ENCODE data around the gene CD70. TPM values are rescaled to one million over a fixed set of nuclear protein-coding genes. Genes with fewer than 3 reads are reported as not detected.
A peak's percentile ranks its signal among the peaks of the same experiment; 100 is the strongest.
"Not testable (repeated sequence)": the region's sequence is repeated elsewhere in the genome, so short reads cannot be mapped to it uniquely, and the experiment has no call there.

CD70 gene, protein sequence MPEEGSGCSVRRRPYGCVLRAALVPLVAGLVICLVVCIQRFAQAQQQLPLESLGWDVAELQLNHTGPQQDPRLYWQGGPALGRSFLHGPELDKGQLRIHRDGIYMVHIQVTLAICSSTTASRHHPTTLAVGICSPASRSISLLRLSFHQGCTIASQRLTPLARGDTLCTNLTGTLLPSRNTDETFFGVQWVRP
- 136 and 156 TPM in 2 replicates for total RNA-seq (2014; rRNA removed; shearing (Covaris generic))
- 108 and 140 TPM in 2 replicates for polyA plus RNA-seq (2015; cell fraction: cytosol; rRNA removed)
- 42.6 and 68.2 TPM in 2 replicates for polyA plus RNA-seq (2015; cell fraction: nucleus; rRNA removed)

DNA sequence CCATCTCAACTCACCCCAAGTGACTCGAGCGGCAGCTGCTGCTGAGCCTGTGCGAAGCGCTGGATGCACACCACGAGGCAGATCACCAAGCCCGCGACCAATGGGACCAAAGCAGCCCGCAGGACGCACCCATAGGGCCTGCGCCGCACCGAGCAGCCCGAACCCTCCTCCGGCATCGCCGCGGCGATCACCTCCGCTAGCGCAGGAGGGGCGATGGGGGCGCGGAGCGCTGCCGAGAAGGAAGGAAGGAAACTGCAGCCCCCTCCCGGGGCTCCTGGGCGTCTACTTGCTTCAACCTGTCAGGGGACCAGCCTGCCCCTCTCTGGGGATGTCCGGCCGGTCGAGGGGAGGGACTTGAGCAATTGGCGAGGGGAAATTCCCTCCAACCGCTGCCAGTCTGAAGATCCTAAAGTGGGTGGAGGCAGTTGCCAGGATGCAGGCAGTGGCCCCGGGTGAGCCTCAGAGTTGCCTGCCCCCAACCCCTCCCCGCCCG lies at the start of gene CD70:
Gene CD70 (minus strand): TSS at position 324 of the 493 bp plus-strand sequence. CDS start 148 bp downstream, at position 176.
- peak; percentile 86 for DNase-seq (ENCODE audit: low read depth)

DNA sequence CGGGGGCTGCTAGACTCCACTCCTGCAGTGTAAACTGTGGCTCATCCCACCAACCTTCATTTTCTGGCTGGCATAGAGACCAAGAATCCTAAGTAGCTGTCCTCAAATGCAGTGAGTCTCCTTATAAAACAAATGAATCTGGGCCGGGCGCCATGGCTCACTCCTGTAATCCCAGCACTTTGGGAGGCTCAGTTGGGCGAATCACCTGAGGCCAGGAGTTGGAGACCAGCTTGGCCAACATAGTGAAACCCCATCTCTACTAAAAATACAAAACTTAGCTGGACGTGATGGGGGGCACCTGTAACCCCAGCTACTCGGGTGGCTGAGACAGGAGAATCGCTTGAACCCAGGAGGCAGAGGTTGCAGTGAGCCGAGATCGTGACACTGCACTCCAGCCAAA lies 49.4 kb upstream of the CD70 start:
- not testable (repeated sequence) for DNase-seq (ENCODE audit: low read depth)

DNA sequence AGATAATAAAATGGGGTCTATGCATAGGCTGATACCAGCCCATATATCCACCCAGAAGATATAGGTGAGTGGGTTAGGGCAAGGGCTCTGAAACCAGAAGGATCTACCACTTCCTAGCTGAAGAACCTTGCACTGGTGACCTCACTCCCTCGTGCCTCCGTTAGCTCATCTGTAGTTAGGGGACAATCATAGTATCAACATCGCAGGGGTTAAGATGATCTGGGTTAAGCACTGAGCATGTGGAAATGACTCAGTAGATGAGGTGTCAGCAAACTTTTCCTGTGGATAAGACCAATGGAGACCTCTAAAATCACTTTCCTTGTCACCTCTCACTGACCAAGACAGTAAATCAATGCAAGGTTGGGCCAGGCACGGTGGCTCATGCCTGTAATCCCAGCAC lies 48.5 kb upstream of the CD70 start:
- DNase-seq (ENCODE audit: low read depth): peak; percentile 74

DNA sequence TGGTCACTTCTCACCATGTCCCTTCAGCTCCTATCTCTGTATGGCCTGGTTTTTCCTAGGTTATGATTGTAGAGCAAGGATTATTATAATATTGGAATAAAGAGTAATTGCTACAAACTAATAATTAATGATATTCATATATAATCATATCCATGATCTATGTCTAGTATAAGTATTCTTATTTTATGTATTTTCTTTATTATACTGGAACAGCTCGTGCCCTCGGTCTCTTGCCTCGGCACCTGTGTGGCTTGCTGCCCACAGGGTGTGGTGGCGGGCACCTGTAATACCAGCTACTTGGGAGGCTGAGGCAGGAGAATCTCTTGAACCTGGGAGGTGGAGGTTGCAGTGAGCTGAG lies 42.5 kb upstream of the CD70 start:
- DNase-seq (ENCODE audit: low read depth): not testable (repeated sequence)

DNA sequence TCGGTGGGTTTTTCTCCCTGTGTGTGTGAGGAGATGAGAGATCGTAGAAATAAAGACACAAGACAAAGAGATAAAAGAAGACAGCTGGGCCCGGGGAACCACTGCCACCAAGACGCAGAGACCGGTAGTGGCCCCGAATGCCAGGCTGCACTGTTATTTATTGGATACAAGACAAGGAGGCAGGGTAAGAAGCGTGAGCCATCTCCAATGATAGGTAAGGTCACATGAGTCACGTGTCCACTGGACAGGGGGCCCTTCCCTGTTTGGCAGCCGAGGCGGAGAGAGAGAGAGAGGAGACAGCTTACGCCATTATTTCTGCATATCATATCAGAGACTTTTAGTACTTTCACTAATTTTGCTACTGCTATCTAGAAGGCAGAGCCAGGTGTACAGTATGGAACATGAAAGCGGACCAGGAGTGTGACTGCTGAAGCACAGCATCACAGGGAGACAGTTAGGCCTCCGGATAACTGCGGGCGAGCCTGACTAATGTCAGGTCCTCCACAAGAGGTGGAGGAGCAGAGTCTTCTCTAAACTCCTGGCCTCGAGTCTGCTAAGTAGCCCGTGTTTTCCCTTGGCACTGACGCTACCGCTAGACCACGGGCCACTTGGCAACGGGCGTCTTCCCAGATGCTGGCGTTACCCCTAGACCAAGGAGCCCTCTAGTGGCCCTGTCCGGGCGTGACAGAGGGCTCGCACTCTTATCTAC lies 42.0 kb upstream of the CD70 start:
- peak; percentile 68 for DNase-seq (ENCODE audit: low read depth)

DNA sequence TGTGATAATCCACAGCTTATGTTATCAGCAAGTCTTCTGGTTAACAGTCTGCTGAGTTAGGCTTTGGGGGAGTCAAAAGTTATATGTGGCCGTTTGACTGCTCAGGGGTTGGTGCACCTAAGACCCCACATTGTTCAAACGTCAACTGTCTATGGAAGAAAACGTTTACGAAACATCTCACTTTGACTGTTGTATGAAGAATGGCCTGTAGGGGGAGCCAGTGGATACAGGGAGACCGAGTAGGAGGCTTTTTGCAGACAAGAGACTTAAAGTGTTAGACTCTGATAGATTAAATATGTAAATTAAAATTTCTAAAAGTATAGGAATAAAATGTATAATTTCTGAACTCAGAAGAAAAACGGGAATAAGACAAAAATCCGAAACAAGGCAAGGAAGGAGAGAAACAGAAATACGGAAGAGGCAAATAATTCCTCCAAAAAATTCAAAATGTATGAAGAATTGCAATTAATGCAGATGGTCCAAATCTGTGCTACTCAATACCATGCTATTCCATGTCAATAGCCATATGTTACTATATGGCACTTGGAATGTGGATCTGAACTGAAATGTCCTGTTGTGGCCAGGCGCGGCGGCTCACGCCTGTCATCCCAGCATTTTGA lies 41.2 kb upstream of the CD70 start:
- DNase-seq (ENCODE audit: low read depth): peak; percentile 55

DNA sequence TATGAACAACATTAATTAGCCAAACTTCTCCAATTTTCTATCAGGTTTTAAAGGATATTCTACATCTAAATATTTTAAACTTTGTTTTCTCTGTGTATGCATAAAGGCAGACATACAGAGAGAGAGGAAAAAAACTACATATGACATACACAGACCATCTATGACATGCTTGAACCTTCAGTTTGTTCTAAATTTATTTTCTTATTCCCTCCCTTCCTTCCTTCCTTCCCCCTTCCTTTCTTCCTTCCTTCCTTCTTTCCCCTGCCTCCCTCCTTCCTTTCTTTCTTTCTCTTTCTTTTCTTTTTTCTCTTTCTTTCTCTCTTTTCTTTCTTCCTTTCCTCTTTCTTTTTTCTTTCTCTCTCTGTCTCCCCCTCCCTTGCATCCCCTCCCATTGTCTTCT lies 35.8 kb upstream of the CD70 start:
- no peak for DNase-seq (ENCODE audit: low read depth)

DNA sequence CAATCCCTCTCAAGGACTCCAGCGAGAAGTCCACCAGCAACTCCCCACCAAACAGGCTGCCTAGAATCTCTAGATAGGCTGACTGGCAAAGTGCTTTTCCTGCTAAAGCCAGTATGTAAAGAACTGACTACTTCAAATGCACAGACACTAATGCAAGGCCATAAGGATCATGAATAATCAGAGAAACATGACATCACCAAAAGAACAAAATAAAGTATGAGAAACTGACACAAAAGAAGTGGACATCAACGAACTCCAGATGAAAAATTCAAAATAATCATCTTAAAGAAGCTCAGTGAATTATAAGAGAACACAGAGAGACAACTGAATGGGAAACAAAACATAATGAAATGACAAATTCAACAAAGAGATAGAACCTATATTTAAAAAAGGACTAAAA lies 26.4 kb upstream of the CD70 start:
- no peak for DNase-seq (ENCODE audit: low read depth)

DNA sequence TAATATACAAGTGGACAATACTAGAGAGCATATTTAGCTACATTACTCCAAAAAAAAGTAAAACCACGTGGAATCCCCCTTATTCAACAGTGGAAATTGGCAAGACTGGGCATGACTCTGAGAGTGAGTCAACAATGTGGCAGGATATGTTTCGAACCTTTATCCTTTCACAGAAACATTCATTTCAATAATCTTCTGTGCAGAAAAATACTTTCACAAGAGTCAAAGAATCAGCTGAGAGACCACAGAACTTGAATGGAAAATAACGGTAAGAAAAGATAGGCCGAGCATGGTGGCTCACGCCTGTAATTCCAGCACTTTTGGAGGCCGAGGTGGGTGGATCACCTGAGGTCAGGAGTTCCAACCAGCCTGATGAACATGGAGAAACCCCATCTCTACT lies 25.1 kb upstream of the CD70 start:
- peak; percentile 79 for DNase-seq (ENCODE audit: low read depth)

DNA sequence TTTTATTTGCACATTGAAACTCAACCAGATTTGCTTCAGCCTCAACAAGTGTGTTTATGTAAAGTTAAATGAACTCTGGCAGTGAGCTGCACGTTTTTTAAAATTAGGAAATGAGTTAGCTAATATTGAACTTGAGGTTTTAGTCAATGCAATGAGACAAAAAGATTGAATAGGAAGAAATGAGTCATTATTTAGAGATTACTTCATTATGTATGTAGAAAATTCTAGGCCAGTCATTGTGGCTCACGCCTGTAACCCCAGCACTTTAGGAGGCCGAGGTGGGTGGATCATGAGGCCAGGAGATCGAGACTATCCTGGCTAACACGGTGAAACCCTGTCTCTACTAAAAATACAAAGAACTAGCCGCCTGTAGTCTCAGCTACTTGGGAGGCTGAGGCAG lies 22.8 kb upstream of the CD70 start:
- peak; percentile 36 for DNase-seq (ENCODE audit: low read depth)

DNA sequence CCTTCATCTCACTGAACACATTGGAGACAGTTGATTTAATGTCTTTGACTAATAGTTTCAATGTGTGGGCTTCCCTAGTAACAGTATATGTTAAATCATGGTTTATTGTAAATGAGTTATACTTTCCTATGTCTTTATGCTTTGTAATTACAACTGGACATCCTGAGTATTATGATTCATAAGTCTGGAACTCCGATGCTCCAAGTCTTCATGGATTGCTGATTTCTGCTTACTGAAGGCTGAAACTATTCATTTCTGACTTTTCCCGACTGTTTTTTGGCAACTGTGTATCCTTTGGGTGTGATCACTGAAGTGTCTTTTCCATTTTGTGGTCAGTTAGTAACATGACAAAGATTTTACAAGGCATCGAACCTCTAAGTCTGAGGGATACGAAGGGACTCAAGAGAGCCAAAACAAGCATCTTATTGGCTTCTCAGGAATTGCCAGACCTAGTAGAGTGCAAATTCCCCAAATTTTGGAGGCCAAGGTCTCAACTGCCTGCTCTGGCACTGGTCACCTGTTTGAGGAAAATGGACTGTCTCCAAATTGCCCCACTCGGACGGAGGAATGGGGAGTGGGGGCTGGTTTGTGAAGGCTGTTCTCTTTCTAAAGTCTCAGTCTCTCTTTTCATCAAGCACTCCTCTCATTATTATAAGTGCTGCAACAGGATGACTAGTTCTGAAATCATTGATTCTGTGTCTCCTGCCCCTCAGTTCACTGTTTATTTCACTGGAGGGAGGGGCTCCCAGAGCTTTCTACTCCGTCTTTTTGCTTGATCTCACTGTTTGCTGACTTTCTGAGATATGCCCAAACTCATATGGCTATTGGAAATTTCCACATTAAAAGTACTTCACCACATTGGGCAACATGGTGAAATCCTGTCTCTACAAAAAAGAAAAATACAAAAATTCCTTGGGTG lies 20.2 kb upstream of the CD70 start:
- DNase-seq (ENCODE audit: low read depth): peak; percentile 94

DNA sequence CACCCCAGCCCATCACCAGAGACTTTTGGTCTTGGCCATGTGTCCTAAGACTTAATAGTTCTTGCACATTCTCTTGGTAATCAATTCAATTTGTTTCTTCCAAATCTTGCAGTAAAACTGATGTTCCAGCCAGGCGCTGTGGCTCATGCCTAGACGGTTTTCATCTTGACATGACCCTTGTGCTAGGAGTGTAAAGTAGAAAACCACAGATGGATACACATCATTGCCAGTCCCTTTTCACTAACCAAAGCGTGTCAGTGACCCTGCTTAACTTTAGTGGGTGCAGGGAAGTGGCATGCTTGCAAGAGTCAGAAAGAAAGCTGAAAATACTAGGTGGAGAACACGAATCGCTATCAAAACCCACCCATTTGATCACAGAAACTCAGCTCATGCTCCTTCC lies 18.0 kb upstream of the CD70 start:
- no peak for DNase-seq (ENCODE audit: low read depth)

DNA sequence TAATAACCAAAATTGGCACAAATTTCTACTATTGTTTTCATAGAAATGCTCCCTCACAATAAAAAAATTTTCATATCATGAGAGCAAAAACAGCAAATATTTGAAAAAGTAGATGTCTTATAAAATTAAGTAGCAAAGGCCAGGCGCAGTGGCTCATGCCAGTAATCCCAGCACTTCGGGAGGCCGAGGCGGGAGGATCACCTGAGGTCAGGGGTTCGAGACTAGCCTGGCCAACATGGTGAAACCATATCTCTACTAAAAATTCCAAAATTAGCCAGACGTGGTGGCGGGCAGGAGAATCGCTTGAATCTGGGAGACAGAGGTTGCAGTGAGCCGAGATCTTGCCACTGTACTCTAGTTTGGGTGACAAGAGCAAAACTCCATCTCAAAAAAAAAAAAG lies 17.2 kb upstream of the CD70 start:
- not testable (repeated sequence) for DNase-seq (ENCODE audit: low read depth)

DNA sequence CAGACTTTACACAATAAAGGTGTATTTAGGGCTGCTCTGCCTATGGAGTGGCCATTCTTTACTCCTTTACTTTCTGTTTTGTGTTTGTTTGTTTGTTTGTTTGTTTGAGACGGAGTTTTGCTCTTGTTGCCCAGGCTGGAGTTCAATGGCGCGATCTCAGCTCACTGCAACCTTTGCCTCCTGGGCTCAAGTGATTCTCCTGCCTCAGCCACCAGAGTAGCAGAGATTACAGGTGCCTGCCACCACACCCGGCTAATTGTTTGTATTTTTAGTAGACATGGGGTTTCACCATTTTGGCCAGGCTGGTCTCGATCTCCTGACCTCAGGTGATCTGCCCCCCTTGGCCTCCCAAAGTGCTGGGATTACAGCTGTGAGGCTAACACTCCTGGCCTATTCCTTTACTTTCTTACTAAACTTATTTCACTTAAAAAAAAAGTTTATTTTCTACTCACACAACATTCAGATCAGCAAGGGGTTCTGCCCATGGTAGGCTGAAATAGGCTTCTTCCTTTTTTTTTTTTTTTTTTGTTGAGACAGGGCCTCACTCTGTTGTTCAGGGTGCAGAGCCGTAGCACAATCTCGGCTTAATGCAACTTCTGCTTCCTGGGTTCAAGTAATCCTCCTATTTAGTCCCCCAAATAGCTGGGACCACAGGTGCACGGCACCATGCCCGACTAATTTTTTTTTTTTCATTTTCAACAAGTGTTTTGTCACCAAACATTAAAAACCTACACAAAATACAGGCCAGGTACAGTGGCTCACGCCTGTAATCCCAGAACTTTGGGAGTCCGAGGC lies 15.5 kb upstream of the CD70 start:
- not testable (repeated sequence) for DNase-seq (ENCODE audit: low read depth)

DNA sequence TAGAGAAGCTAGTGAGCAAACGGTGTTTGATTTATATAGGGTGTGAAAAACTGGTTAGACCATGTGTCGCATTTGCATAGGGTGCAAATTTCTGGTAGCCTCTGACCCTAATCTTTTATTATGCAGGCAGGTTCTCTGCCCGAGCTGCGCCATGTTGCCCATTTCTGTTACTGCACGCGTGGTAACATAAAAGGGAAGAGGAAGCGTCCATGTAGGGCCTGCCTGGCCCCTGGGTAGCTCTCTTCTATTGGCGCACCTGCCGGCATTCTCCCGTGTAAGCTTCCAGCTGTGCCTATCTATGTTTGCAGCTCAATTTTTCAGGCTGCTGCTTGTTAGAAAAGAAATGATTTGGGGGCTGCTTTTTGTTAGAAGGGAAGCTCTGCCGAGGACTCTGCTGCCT lies 14.0 kb upstream of the CD70 start:
- no peak for DNase-seq (ENCODE audit: low read depth)

DNA sequence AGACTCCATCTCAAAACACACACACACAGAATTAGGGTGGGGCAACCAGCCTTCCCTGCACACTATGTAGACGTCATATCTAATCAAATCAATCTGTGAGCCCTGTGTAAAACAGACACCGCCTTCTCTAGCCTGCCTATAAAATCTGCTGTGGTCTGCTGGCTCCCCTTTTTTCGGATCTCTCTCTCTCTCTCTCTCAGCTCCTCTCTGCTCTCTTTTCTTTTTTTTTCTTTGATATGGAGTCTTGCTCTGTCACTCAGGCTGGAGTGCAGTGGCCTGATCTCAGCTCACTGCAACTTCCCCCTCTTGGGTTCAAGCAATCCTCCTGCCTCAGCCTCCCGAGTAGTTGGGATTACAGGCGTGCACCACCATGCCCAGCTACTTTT lies 11.8 kb upstream of the CD70 start:
- no peak for DNase-seq (ENCODE audit: low read depth)

DNA sequence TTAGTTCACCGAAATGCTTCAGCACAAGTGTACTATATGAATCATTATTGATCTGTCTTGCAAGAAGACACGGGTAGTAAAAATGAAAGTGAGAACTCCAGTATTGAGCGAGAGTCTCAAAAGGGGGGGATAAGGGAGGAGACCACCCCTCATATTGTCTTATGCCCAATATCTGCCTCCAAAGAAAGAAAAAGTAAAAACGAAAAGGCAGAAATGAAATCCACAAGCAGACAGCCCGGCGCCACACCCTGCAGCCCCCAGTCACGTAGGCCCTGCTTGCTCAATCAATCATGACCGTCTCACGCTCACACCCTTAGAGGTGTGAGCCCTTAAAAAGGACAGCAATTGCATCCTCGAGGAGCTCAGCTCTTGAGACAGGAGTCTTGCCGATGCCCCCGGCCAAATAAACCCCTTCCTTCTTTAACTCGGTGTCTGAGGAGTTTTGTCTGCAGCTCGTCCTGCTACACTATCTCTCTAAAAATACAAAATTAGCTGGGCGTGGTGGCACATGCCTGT lies 10.6 kb upstream of the CD70 start:
- not testable (repeated sequence) for DNase-seq (ENCODE audit: low read depth)

DNA sequence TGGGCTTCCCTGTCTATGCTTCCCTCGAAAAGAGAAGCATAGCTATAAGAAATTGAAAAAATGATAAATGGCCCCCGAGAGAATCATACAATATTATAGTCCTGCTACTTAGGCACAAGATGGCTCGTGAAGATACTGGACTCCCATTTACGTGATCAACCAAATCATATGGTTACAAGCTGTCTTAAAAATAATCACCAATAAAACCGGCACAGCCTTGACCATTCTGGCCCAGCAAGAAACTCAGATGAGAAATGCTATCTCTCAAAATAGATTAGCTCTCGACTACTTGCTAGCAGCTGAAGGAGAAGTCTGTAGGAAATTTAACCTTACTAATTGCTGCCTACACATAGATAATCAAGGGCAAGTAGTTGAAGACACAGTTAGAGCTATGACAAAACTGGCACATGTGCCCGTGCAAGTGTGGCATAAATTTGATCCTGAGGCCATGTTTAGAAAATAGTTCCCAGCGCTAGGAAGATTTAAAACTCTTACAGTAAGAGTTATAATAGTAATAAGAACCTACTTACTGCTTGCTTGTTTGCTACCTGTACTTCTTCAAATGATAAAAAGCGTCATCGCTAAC lies 10.1 kb upstream of the CD70 start:
- DNase-seq (ENCODE audit: low read depth): not testable (repeated sequence)

DNA sequence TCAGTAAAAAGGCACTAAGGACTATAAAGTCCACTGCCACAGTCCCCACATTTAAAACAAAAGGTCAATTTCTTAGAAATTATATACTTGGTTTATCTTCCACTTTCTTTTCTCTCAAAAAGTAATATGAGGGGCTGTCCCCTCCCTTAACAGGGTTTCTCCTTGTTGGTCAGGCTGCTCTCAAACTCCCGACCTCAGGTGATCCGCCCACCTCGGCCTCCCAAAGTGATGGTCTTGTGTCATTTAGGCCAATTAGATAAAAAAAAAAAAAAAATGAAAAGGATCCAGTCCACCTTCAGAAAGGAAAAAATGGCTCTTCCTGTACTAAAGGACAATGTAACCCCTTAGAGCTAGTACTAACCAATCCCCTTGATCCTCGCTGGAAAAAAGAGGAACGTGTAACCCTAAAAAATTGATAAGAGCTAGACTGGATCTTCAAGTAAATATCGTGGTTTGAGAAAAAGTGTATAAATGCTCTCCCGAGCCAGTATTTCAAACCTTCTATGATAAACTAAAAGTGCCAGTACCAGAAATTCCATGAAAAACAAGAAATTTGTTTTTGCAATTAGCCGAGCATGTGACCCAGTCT lies 9.0 kb upstream of the CD70 start:
- DNase-seq (ENCODE audit: low read depth): no peak
